Measurements from ENCODE around the gene LMNTD2. TPM values are rescaled to one million over a fixed set of nuclear protein-coding genes. Genes with fewer than 3 reads are reported as not detected.

The LMNTD2 gene
- total and polyA plus RNA-seq, 2 of the 13 experiments (the other 11 are each of a cell fraction or from before 2014, with no cell fraction given): 1.1 to 3.1 TPM

- TF ChIP-seq ZNF609 (CRISPR knock-in tag; IDR thresholded peaks at IDR 0.05; ENCODE audit: borderline replicate concordance) (no peak), HNF1B (CRISPR knock-in tag; IDR thresholded peaks at IDR 0.05) (no peak), TARDBP (CRISPR knock-in tag; IDR thresholded peaks at IDR 0.05) (no peak), SP1 (IDR thresholded peaks at IDR 0.05) (no peak), SP1 (CRISPR knock-in tag; IDR thresholded peaks at IDR 0.05) (peak; percentile 19; the same call in 1 of the 2 replicates), HIC2 (CRISPR knock-in tag; IDR thresholded peaks at IDR 0.05; ENCODE audit: low read depth) (no peak), KDM5B (CRISPR knock-in tag; IDR thresholded peaks at IDR 0.05; ENCODE audit: borderline replicate concordance) (0 out of 2 replicates have a peak, but pooled peaks have one; percentile 23), ZBTB7B (CRISPR knock-in tag; IDR thresholded peaks at IDR 0.05) (no peak), ARHGAP35 (CRISPR knock-in tag; IDR thresholded peaks at IDR 0.05; ENCODE audit: borderline replicate concordance) (no peak), ZSCAN21 (CRISPR knock-in tag; IDR thresholded peaks at IDR 0.05; ENCODE audit: borderline replicate concordance) (peak; percentile 99), ZNF12 (CRISPR knock-in tag; IDR thresholded peaks at IDR 0.05) (no peak), ZNF816 (CRISPR knock-in tag; IDR thresholded peaks at IDR 0.05; ENCODE audit: borderline replicate concordance) (no peak), FOXA1 (IDR thresholded peaks at IDR 0.05) (no peak), FOXA1 (CRISPR knock-in tag; IDR thresholded peaks at IDR 0.05) (peak; percentile 57)
Measured at GRCh38 chr11:541433-541885, 19.1 kb downstream of the LMNTD2 start (continued).

Data from HepG2 (cell line).